Astrocyte (in vitro differentiated cells and primary cell): ENCODE results near the gene ABTB2. TPM values are rescaled to one million over a fixed set of nuclear protein-coding genes. Genes with fewer than 3 reads are reported as not detected.

ENCODE experiments used
- DNase-seq: peaks from one replicate; pipeline ENCODE4 v3.0.0-alpha.2; 2010; ENCODE audit warnings: low read depth
- FAIRE-seq: peaks from 2 replicates; lab custom pipeline; 2011; peaks lifted over from hg19 to GRCh38; lab: Jason Lieb, UNC
- H2AFZ ChIP-seq: 2 replicates; pipeline ENCODE4 v1.6.0; 2012; ENCODE audit warnings: low read depth, low read length, inconsistent platforms
- H3K27ac ChIP-seq: 2 replicates; pipeline ENCODE4 v1.5.1; 2011; ENCODE audit warnings: low read depth, low read length, inconsistent platforms
- H3K27me3 ChIP-seq: 2 replicates; pipeline ENCODE4 v1.6.0; 2011; ENCODE audit warnings: low read length, inconsistent platforms; ENCODE audit not compliant: insufficient read depth
- H3K36me3 ChIP-seq: 2 replicates; pipeline ENCODE4 v1.5.1; 2011; ENCODE audit warnings: low read length, inconsistent platforms; ENCODE audit not compliant: insufficient read depth
- H3K4me1 ChIP-seq: 2 replicates; pipeline ENCODE4 v1.5.1; 2011; ENCODE audit warnings: low read length, inconsistent platforms; ENCODE audit not compliant: insufficient read depth
- H3K4me2 ChIP-seq: 2 replicates; pipeline ENCODE4 v1.6.0; 2012; ENCODE audit warnings: low read length, inconsistent platforms
- H3K4me3 ChIP-seq: 2 replicates; pipeline ENCODE4 v1.5.1; 2011; ENCODE audit warnings: low read depth, mild to moderate bottlenecking, low read length, inconsistent platforms; ENCODE audit not compliant: insufficient read depth
- H3K79me2 ChIP-seq: 2 replicates; pipeline ENCODE4 v1.6.0; 2012; ENCODE audit warnings: mild to moderate bottlenecking, low read length, inconsistent platforms; ENCODE audit not compliant: insufficient read depth
- H3K9ac ChIP-seq: 2 replicates; pipeline ENCODE4 v1.6.0; 2012; ENCODE audit warnings: mild to moderate bottlenecking, low read length, inconsistent platforms
- H3K9me3 ChIP-seq: 2 replicates; pipeline ENCODE4 v1.5.1; 2012; ENCODE audit warnings: low read depth, mild to moderate bottlenecking, low read length, inconsistent platforms; ENCODE audit not compliant: insufficient read depth
- H4K20me1 ChIP-seq: 2 replicates; pipeline ENCODE4 v1.6.0; 2012; ENCODE audit warnings: low read length, inconsistent platforms; ENCODE audit not compliant: insufficient read depth
- H3K27ac Mint-ChIP-seq: one replicate; pipeline ENCODE4 v1.8.0; 2021; ENCODE audit warnings: mild to moderate bottlenecking, mixed read lengths; ENCODE audit not compliant: unreplicated experiment
- H3K27me3 Mint-ChIP-seq: one replicate; pipeline ENCODE4 v1.8.0; 2021; ENCODE audit warnings: low read depth, mixed read lengths; ENCODE audit not compliant: unreplicated experiment
- H3K36me3 Mint-ChIP-seq: one replicate; pipeline ENCODE4 v1.8.0; 2021; ENCODE audit warnings: low read depth, mixed read lengths; ENCODE audit not compliant: unreplicated experiment
- H3K4me1 Mint-ChIP-seq: one replicate; pipeline ENCODE4 v1.8.0; 2021; ENCODE audit warnings: low read depth, mixed read lengths; ENCODE audit not compliant: unreplicated experiment
- H3K4me3 Mint-ChIP-seq: one replicate; pipeline ENCODE4 v1.8.0; 2021; ENCODE audit warnings: mild to moderate bottlenecking, moderate library complexity, mixed read lengths; ENCODE audit not compliant: unreplicated experiment
- H3K9me3 Mint-ChIP-seq: one replicate; pipeline ENCODE4 v1.8.0; 2021; ENCODE audit warnings: mild to moderate bottlenecking, mixed read lengths; ENCODE audit not compliant: unreplicated experiment
- CTCF ChIP-seq: IDR thresholded peaks from 2 replicates; pipeline ENCODE4 v1.5.1; 2011; ENCODE audit warnings: low read depth, mild to moderate bottlenecking, inconsistent platforms, low read length, moderate library complexity; ENCODE audit not compliant: insufficient read depth
- EZH2 ChIP-seq: IDR thresholded peaks from 2 replicates; pipeline ENCODE4 v1.6.1; 2012; ENCODE audit warnings: mild to moderate bottlenecking, low read length, inconsistent platforms; ENCODE audit not compliant: insufficient read depth
- total RNA-seq: library from RNA; stranded (reverse); gene quantifications from 2 replicates; pipeline ENCODE4 v1.2.1, GENCODE V29; 2021

Gene ABTB2
- total RNA-seq, 1 donor from 2014 or later = 14.1 TPM

- Histone ChIP-seq H3K9ac (no peak overlapping the region), H3K4me3 (no peak overlapping the region), H2AFZ (no peak overlapping the region), H3K36me3 (no peaks in the 10 kb centered on the region), H4K20me1 (peaks cover 3% of the 10 kb centered on the region), H3K27ac (no peak overlapping the region), H3K27me3 (no peaks in the 10 kb centered on the region), H3K4me1 (peaks cover 19% of the 10 kb centered on the region), H3K79me2 (no peaks in the 10 kb centered on the region), H3K4me2 (no peak overlapping the region), H3K9me3 (no peaks in the 10 kb centered on the region)
- H3K27me3 Mint-ChIP-seq = no peaks in the 10 kb centered on the region
- H3K36me3 Mint-ChIP-seq = no peaks in the 10 kb centered on the region
- DNase-seq (no peak), FAIRE-seq (no peak)
- H3K4me3 Mint-ChIP-seq = no peak overlapping the region
- H3K27ac Mint-ChIP-seq = no peak overlapping the region
- peaks cover 27% of the 10 kb centered on the region for H3K4me1 Mint-ChIP-seq
- no peaks in the 10 kb centered on the region for H3K9me3 Mint-ChIP-seq
- TF ChIP-seq CTCF (no peak), EZH2 (no peak)
Measured at GRCh38 chr11:34269694-34270245, 88.0 kb downstream of the ABTB2 start.

GRCh38 chr11:34268906-34269430, 88.8 kb downstream of the ABTB2 start:
- Histone ChIP-seq H3K27ac (no peak overlapping the region), H3K4me3 (no peak overlapping the region), H3K4me2 (no peak overlapping the region), H4K20me1 (peaks cover 3% of the 10 kb centered on the region), H3K79me2 (peaks cover 5% of the 10 kb centered on the region), H3K4me1 (peaks cover 18% of the 10 kb centered on the region), H3K9me3 (no peaks in the 10 kb centered on the region), H3K27me3 (no peaks in the 10 kb centered on the region), H3K36me3 (no peaks in the 10 kb centered on the region), H2AFZ (no peak overlapping the region), H3K9ac (no peak overlapping the region)
- Mint-ChIP-seq H3K27ac (no peak overlapping the region), H3K9me3 (no peaks in the 10 kb centered on the region), H3K4me1 (peaks cover 25% of the 10 kb centered on the region), H3K4me3 (no peak overlapping the region), H3K36me3 (no peaks in the 10 kb centered on the region), H3K27me3 (no peaks in the 10 kb centered on the region)
- FAIRE-seq (no peak), DNase-seq (peak; percentile 28)
- TF ChIP-seq CTCF (no peak), EZH2 (no peak)

GRCh38 chr11:34267417-34267816, 90.4 kb downstream of the ABTB2 start:
- H3K27ac ChIP-seq = no peak overlapping the region
- H4K20me1 ChIP-seq = peaks cover 11% of the 10 kb centered on the region
- no peaks in the 10 kb centered on the region for H3K27me3 ChIP-seq
- Mint-ChIP-seq H3K27ac (no peak overlapping the region), H3K9me3 (no peaks in the 10 kb centered on the region), H3K4me3 (no peak overlapping the region), H3K36me3 (no peaks in the 10 kb centered on the region), H3K4me1 (peaks cover 36% of the 10 kb centered on the region), H3K27me3 (no peaks in the 10 kb centered on the region)
- H3K4me1 ChIP-seq = peaks cover 32% of the 10 kb centered on the region
- FAIRE-seq (no peak), DNase-seq (no peak)
- no peaks in the 10 kb centered on the region for H3K36me3 ChIP-seq
- no peak overlapping the region for H3K4me3 ChIP-seq
- H3K9ac ChIP-seq = no peak overlapping the region
- H3K79me2 ChIP-seq = peaks cover 5% of the 10 kb centered on the region
- no peaks in the 10 kb centered on the region for H3K9me3 ChIP-seq
- TF ChIP-seq EZH2 = no peak
- TF ChIP-seq CTCF = no peak
- peak overlapping the region; percentile 69 for H3K4me2 ChIP-seq
- no peak overlapping the region for H2AFZ ChIP-seq
